HEK293T (cell line): ENCODE measurements around the gene ELP4.

Experiments used
- CTCF ChIA-PET: fragments of 350-600 bp; formaldehyde crosslinking; extraction: SDS; loops from one replicate; lab custom pipeline; 2021; ENCODE audit warnings: antibody characterized with exemption, inconsistent platforms; lab: Yijun Ruan, JAX
- POLR2A ChIA-PET: fragments of 350-600 bp; formaldehyde crosslinking; extraction: SDS; loops from one replicate; lab custom pipeline; 2020; ENCODE audit warnings: antibody characterized with exemption, inconsistent platforms; lab: Yijun Ruan, JAX
- DNase-seq: peaks from one replicate; pipeline ENCODE4 v3.0.0; 2012; ENCODE audit warnings: mixed read lengths; ENCODE audit errors: extremely low spot score
- ARNT ChIP-seq: fragments of 450-650 bp; IDR thresholded peaks from 2 replicates; pipeline ENCODE4 v1.6.1; 2017; ENCODE audit warnings: mild to moderate bottlenecking
- BHLHE40 ChIP-seq: fragments of 450-650 bp; IDR thresholded peaks from 2 replicates; pipeline ENCODE4 v1.6.1; 2016; ENCODE audit warnings: mild to moderate bottlenecking, moderate library complexity, borderline replicate concordance
- CTBP1 ChIP-seq: fragments of 450-650 bp; IDR thresholded peaks from 2 replicates; pipeline ENCODE4 v1.6.1; 2016; ENCODE audit warnings: borderline replicate concordance
- ELF4 ChIP-seq: fragments of 450-650 bp; IDR thresholded peaks from 2 replicates; pipeline ENCODE4 v1.6.1; 2017; ENCODE audit warnings: antibody characterized with exemption
- FOXA1 ChIP-seq: fragments of 450-650 bp; IDR thresholded peaks from 2 replicates; pipeline ENCODE4 v1.6.1; 2016; ENCODE audit warnings: mild to moderate bottlenecking
- FOXK2 ChIP-seq: fragments of 450-650 bp; IDR thresholded peaks from 2 replicates; pipeline ENCODE4 v1.6.1; 2016; ENCODE audit warnings: mild to moderate bottlenecking
- FOXM1 ChIP-seq: fragments of 450-650 bp; IDR thresholded peaks from 2 replicates; pipeline ENCODE4 v1.6.1; 2017; ENCODE audit warnings: mild to moderate bottlenecking, borderline replicate concordance
- HDGF ChIP-seq: fragments of 450-650 bp; IDR thresholded peaks from 2 replicates; pipeline ENCODE4 v1.6.1; 2017; ENCODE audit warnings: antibody characterized with exemption, borderline replicate concordance
- L3MBTL2 ChIP-seq: fragments of 450-650 bp; conservative IDR thresholded peaks from 2 replicates; pipeline ENCODE4 v1.6.1; 2016; ENCODE audit warnings: mild to moderate bottlenecking
- LEF1 ChIP-seq: fragments of 450-650 bp; IDR thresholded peaks from 2 replicates; pipeline ENCODE4 v1.6.1; 2017; ENCODE audit warnings: mild to moderate bottlenecking, borderline replicate concordance
- NFRKB ChIP-seq: fragments of 450-650 bp; IDR thresholded peaks from 2 replicates; pipeline ENCODE4 v1.6.1; 2016; ENCODE audit warnings: mild to moderate bottlenecking, moderate library complexity
- SP1 ChIP-seq: fragments of 450-650 bp; IDR thresholded peaks from 2 replicates; pipeline ENCODE4 v1.6.1; 2017
- SUZ12 ChIP-seq: fragments of 450-650 bp; IDR thresholded peaks from 2 replicates; pipeline ENCODE4 v1.6.1; 2016; ENCODE audit warnings: mild to moderate bottlenecking
- TARDBP ChIP-seq: fragments of 450-650 bp; IDR thresholded peaks from 2 replicates; pipeline ENCODE4 v1.6.1; 2016
- ZNF384 ChIP-seq: fragments of 450-650 bp; IDR thresholded peaks from 2 replicates; pipeline ENCODE4 v1.6.1; 2016
- TF ChIP-seq, protein P1 (sequence below): fragments of 450-650 bp; IDR thresholded peaks from 2 replicates; pipeline ENCODE4 v1.6.1; 2016

ELP4 gene

DNA sequence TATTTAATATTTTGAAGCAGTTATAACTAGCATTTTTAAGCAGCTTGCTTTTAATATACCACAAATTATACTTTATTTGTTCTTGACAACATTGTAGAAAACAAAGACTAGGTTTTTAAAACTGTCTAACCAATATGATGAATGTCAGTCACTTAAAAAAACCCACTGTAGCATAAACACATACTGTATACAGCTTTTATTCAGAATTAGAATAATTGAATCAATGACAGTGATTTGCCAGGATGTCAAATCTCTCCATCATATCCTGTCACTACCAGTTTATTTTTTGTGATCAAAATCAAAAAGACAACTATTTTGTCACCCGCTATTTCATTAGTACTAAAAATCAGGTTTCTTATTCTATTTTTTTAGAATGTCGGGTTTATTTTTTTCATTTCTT is 275.0 kb downstream of the ELP4 start:
- POLR2A ChIA-PET: no interaction called here
- CTCF ChIA-PET: no interaction called here

GRCh38 chr11:31786996-31787685 is 277.6 kb downstream of the ELP4 start:
- ChIA-PET CTCF (no interaction called here), POLR2A (no interaction called here)
- no peak for DNase-seq
- TF ChIP-seq NFRKB (no peak), ZNF384 (no peak), FOXA1 (no peak), CTBP1 (no peak)

More for the DNA sequence above, 275.0 kb downstream of the ELP4 start:
- no peak for DNase-seq
- TF ChIP-seq ARNT: no peak
- TF ChIP-seq SP1: no peak
- TF ChIP-seq HDGF: no peak
- TF ChIP-seq, protein P1, sequence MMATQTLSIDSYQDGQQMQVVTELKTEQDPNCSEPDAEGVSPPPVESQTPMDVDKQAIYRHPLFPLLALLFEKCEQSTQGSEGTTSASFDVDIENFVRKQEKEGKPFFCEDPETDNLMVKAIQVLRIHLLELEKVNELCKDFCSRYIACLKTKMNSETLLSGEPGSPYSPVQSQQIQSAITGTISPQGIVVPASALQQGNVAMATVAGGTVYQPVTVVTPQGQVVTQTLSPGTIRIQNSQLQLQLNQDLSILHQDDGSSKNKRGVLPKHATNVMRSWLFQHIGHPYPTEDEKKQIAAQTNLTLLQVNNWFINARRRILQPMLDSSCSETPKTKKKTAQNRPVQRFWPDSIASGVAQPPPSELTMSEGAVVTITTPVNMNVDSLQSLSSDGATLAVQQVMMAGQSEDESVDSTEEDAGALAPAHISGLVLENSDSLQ: no peak
- no peak for TF ChIP-seq L3MBTL2
- TF ChIP-seq LEF1: no peak
- TF ChIP-seq FOXA1: no peak
- TF ChIP-seq SUZ12: no peak
- no peak for TF ChIP-seq ZNF384
- TF ChIP-seq BHLHE40: no peak
- no peak for TF ChIP-seq NFRKB
- no peak for TF ChIP-seq FOXM1
- no peak for TF ChIP-seq CTBP1
- no peak for TF ChIP-seq TARDBP
- TF ChIP-seq FOXK2: no peak

DNA sequence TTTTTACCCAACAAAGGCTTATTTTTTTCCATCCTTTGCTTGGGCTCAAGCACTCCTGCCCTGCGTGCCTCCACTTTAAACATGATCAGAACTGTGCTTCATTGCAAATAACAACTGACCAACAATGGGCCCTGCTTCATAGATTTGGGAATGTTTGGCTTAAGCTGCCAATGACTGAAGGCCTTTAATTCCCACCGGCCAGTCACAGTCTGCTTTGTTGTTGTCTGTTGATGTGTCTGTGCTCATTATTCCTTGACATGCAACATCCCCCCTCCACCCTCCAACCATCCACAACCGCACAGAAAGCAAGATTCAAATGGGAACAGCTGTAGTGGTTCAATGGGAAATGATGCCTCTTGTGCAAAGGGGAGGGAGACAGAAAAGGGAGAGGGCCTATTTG is 278.5 kb downstream of the ELP4 start:
- CTCF ChIA-PET: no interaction called here
- TF ChIP-seq ELF4 (no peak), SP1 (no peak), CTBP1 (no peak), FOXK2 (no peak), L3MBTL2 (no peak), LEF1 (no peak), FOXM1 (no peak), TARDBP (no peak), SUZ12 (no peak), HDGF (no peak), ARNT (no peak), ZNF384 (no peak)
- TF ChIP-seq, protein P1: no peak
- no peak for DNase-seq
- POLR2A ChIA-PET: no interaction called here

- ChIA-PET CTCF (no interaction called here), POLR2A (no interaction called here)
- DNase-seq: no peak
- TF ChIP-seq FOXK2 (no peak), ELF4 (no peak)
These were observed 281.1 kb downstream of the ELP4 start for GRCh38 chr11:31790649-31791048.

- POLR2A ChIA-PET: no interaction called here
- CTCF ChIA-PET: interaction anchor here (0.6 kb wide), 1 partner anchor 525 kb away, joined by 4 read pairs; no protein-coding TSS in a partner anchor
- DNase-seq: no peak
- no peak for TF ChIP-seq BHLHE40
- no peak for TF ChIP-seq FOXK2
- TF ChIP-seq L3MBTL2: no peak
- TF ChIP-seq ELF4: no peak
- no peak for TF ChIP-seq NFRKB
- no peak for TF ChIP-seq HDGF
- TF ChIP-seq, protein P1: no peak
- no peak for TF ChIP-seq ARNT
- no peak for TF ChIP-seq FOXA1
- no peak for TF ChIP-seq SUZ12
- TF ChIP-seq SP1: no peak
- TF ChIP-seq CTBP1: no peak
- no peak for TF ChIP-seq FOXM1
- no peak for TF ChIP-seq LEF1
- TF ChIP-seq ZNF384: no peak
- no peak for TF ChIP-seq TARDBP
These were observed 282.5 kb downstream of the ELP4 start for GRCh38 chr11:31792036-31792435.

- DNase-seq: no peak
- TF ChIP-seq TARDBP: no peak
- no peak for TF ChIP-seq FOXK2
- no peak for TF ChIP-seq ELF4
- TF ChIP-seq FOXA1: no peak
- no peak for TF ChIP-seq L3MBTL2
- no peak for TF ChIP-seq CTBP1
- TF ChIP-seq HDGF: no peak
- TF ChIP-seq ZNF384: no peak
- ChIA-PET POLR2A (no interaction called here), CTCF (interaction anchor here (0.6 kb wide), 1 partner anchor 526 kb away, joined by 4 read pairs; no protein-coding TSS in a partner anchor)
These were observed 282.9 kb downstream of the ELP4 start for GRCh38 chr11:31792456-31792855.

GRCh38 chr11:31793264-31793663 is 283.7 kb downstream of the ELP4 start:
- TF ChIP-seq BHLHE40 (no peak), L3MBTL2 (no peak), NFRKB (no peak), ZNF384 (no peak), LEF1 (no peak), SP1 (no peak), TARDBP (no peak), ELF4 (no peak), SUZ12 (no peak), FOXK2 (no peak), HDGF (no peak), ARNT (no peak)
- TF ChIP-seq, protein P1: no peak
- CTCF ChIA-PET: no interaction called here
- DNase-seq: no peak
- POLR2A ChIA-PET: no interaction called here
